ENCODE data around the gene RELN. TPM values are rescaled to one million over a fixed set of nuclear protein-coding genes. Genes with fewer than 3 reads are reported as not detected.

RELN gene
- total and polyA plus RNA-seq, 9 of the 15 experiments (the other 6 are each of a cell fraction or from before 2014, with no cell fraction given), result 12.9 to 43.2 (median 18.1) TPM

DNA sequence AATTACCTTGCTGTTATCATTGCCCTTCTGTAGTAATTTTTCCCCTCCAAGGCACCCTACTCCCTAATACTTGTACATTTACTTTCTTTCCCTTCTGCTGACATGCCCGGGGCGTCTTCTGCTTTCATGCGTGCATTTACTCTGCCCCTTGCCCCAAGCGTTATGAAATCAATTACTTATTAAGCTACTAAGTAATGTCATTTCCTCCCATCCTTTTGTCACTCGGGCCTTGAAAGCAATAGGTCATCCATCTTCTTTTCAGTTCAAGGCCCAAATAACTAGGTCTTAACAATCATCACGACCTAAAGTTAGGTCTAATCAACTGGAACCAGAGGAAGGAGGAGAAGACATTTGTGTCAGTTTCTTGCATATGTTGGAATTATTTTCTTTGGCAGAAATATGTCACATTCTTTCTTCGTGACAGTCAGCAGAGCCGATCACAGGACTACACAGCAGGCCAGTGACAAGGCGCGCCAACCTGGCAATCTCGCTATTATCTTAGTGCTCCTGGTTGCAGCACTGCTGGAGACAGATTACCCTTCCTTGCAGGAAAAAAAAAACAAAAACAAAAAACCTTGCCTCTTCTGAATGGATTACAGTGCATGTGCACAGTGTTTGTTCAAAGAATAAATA lies 179.2 kb downstream of the RELN start (continued):
- TF ChIP-seq CEBPG (CRISPR knock-in tag; IDR thresholded peaks at IDR 0.05) (no peak), CEBPG (tag; conservative IDR thresholded peaks at IDR 0.05 in 1 of 2, IDR thresholded peaks at IDR 0.05 in 1 of 2) (no peak), ZNF764 (CRISPR knock-in tag; IDR thresholded peaks at IDR 0.05; ENCODE audit: low read depth) (no peak), ZNF445 (CRISPR knock-in tag; IDR thresholded peaks at IDR 0.05; ENCODE audit: low read depth) (no peak), YBX1 (IDR thresholded peaks at IDR 0.05) (no peak), POLR3A (IDR thresholded peaks at IDR 0.05; ENCODE audit: borderline replicate concordance, extremely low read depth, insufficient read depth, insufficient read length) (no peak), HIVEP1 (CRISPR knock-in tag; IDR thresholded peaks at IDR 0.05) (peak; percentile 81), HNRNPL (IDR thresholded peaks at IDR 0.05; ENCODE audit: low read depth, low read length) (no peak), SMAD3 (CRISPR knock-in tag; conservative IDR thresholded peaks at IDR 0.05) (peak; percentile 89), JUND (IDR thresholded peaks at IDR 0.05; ENCODE audit: borderline replicate concordance, low read depth, low read length) (peak; percentile 35), JUND (tag; IDR thresholded peaks at IDR 0.05; ENCODE audit: borderline replicate concordance, low read depth, low read length) (0 out of 3 replicates have a peak, but pooled peaks have one; percentile 51), KAT7 (CRISPR knock-in tag; IDR thresholded peaks at IDR 0.05; ENCODE audit: borderline replicate concordance) (peak; percentile 55; the same call in 1 of the 2 replicates), PRPF4 (IDR thresholded peaks at IDR 0.05; ENCODE audit: insufficient read depth, low read depth, low read length, poor library complexity, severe bottlenecking) (no peak), GTF2A2 (tag; IDR thresholded peaks at IDR 0.05) (peak; percentile 78), NR2C1 (IDR thresholded peaks at IDR 0.05) (no peak), NR2C1 (tag; IDR thresholded peaks at IDR 0.05) (peak; percentile 65; the same call in 1 of the 2 replicates), CREB1 (IDR thresholded peaks at IDR 0.05) (peak; percentile 70), CREB1 (CRISPR knock-in tag; IDR thresholded peaks at IDR 0.05) (no peak), ZNF778 (CRISPR knock-in tag; IDR thresholded peaks at IDR 0.05) (no peak)
- TF ChIP-seq, protein P1, sequence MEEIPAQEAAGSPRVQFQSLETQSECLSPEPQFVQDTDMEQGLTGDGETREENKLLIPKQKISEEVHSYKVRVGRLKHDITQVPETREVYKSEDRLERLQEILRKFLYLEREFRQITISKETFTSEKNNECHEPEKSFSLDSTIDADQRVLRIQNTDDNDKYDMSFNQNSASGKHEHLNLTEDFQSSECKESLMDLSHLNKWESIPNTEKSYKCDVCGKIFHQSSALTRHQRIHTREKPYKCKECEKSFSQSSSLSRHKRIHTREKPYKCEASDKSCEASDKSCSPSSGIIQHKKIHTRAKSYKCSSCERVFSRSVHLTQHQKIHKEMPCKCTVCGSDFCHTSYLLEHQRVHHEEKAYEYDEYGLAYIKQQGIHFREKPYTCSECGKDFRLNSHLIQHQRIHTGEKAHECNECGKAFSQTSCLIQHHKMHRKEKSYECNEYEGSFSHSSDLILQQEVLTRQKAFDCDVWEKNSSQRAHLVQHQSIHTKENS (CRISPR knock-in tag; IDR thresholded peaks at IDR 0.05), result no peak
- TF ChIP-seq, protein P2, sequence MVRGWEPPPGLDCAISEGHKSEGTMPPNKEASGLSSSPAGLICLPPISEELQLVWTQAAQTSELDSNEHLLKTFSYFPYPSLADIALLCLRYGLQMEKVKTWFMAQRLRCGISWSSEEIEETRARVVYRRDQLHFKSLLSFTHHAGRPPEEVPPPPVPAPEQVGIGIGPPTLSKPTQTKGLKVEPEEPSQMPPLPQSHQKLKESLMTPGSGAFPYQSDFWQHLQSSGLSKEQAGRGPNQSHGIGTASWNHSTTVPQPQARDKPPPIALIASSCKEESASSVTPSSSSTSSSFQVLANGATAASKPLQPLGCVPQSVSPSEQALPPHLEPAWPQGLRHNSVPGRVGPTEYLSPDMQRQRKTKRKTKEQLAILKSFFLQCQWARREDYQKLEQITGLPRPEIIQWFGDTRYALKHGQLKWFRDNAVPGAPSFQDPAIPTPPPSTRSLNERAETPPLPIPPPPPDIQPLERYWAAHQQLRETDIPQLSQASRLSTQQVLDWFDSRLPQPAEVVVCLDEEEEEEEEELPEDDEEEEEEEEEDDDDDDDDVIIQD (CRISPR knock-in tag; IDR thresholded peaks at IDR 0.05), result peak; percentile 66; the same call in 1 of the 2 replicates
- TF ChIP-seq, protein P3, sequence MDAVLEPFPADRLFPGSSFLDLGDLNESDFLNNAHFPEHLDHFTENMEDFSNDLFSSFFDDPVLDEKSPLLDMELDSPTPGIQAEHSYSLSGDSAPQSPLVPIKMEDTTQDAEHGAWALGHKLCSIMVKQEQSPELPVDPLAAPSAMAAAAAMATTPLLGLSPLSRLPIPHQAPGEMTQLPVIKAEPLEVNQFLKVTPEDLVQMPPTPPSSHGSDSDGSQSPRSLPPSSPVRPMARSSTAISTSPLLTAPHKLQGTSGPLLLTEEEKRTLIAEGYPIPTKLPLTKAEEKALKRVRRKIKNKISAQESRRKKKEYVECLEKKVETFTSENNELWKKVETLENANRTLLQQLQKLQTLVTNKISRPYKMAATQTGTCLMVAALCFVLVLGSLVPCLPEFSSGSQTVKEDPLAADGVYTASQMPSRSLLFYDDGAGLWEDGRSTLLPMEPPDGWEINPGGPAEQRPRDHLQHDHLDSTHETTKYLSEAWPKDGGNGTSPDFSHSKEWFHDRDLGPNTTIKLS (IDR thresholded peaks at IDR 0.05; ENCODE audit: borderline replicate concordance, low read depth), result peak; percentile 84; the same call in 1 of the 2 replicates
- TF ChIP-seq, protein P4, sequence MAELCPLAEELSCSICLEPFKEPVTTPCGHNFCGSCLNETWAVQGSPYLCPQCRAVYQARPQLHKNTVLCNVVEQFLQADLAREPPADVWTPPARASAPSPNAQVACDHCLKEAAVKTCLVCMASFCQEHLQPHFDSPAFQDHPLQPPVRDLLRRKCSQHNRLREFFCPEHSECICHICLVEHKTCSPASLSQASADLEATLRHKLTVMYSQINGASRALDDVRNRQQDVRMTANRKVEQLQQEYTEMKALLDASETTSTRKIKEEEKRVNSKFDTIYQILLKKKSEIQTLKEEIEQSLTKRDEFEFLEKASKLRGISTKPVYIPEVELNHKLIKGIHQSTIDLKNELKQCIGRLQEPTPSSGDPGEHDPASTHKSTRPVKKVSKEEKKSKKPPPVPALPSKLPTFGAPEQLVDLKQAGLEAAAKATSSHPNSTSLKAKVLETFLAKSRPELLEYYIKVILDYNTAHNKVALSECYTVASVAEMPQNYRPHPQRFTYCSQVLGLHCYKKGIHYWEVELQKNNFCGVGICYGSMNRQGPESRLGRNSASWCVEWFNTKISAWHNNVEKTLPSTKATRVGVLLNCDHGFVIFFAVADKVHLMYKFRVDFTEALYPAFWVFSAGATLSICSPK (IDR thresholded peaks at IDR 0.05; ENCODE audit: borderline replicate concordance), result no peak
